GM12873 (cell line): ENCODE data around the gene SLC38A6.

ENCODE experiments used
- CTCF ChIP-seq: IDR thresholded peaks from 2 replicates; pipeline ENCODE4 v1.5.1; 2012; ENCODE audit warnings: low read depth, mild to moderate bottlenecking, moderate library complexity, low read length, control low read depth; ENCODE audit not compliant: insufficient read depth; ENCODE audit errors: missing control alignments

The SLC38A6 gene

DNA sequence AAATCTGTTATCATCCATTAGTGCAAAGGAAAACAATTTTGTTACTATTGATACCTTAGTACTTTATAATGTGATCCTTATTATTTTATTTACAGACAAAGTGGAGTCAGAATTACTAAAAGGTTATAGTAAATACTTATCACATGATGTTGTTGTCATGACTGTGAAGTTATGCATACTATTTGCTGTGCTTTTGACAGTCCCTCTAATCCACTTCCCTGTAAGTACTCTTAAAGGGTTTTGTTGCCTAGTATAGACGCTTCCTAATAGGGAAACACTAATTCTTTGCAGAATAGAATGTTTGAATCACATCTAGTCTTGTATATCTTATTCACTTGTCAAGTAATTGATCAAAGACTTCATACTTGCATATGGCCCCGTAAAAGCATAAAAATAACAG is 69.4 kb downstream of the SLC38A6 start:
- no peak for TF ChIP-seq CTCF

- TF ChIP-seq CTCF, result no peak
These were observed 70.0 kb downstream of the SLC38A6 start for GRCh38 chr14:61051051-61051450.

GRCh38 chr14:61051621-61052020 is 70.6 kb downstream of the SLC38A6 start:
- no peak for TF ChIP-seq CTCF

DNA sequence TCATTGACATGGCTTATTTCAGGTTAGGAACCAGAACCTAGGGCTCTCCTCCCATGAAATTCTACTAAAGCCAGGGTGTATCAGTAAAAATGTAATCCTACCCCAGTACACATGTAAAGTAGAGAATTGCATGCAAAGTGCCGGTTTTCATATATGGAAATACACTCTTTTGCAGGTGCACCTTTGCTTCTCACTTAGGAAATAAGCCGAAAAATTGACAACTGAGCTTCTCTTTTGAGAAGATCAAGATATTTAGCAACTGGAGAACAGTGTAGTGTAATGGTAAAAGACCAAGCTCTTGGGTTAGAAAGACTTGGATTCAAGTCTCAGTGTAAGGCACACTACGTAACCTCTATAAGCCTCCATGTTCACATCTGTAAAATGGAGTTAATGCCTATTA is 82.4 kb downstream of the SLC38A6 start:
- TF ChIP-seq CTCF, result no peak

DNA sequence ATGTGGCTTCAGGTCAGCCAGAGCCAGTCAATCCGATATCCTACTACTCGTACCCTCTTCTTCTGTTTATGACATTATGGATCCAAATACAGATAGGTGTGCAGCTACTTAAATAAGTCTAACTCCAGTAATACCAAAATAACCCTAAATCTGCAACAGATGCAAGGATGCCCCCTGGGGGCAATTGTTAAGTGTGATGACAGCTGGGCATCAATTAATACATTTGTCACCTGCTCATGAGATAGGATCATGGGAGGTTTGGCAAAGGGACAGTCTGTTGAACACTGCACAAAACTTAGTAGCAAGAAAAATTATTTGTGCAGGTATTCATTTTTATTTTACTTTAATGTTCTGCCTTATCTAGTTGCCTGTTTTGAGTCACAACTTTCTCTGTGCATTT is 83.2 kb downstream of the SLC38A6 start:
- TF ChIP-seq CTCF, result no peak

DNA sequence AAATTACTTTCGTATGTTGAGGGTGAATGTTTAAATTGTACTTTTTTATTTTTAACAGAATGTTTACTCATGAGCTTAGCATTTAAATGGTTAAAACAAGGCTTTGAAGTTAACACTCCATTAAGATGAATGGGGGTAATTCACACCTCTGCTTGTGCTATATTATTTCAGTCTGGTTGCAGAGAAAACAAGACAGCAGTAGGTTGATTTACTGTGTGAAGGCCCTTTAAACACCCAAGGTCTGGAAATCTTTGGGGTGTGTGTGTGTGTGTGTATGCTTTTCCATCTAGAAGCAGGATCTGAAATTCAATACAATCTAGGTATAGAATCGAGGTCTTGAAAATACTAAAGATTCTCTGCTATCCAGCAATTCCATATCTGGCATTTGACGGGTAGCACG is 83.8 kb downstream of the SLC38A6 start:
- TF ChIP-seq CTCF, result no peak

GRCh38 chr14:61065656-61066055 is 84.6 kb downstream of the SLC38A6 start:
- TF ChIP-seq CTCF, result no peak

- no peak for TF ChIP-seq CTCF
These were observed 93.8 kb downstream of the SLC38A6 start for GRCh38 chr14:61074852-61075251.
